Liver (tissue), 9 donors: ENCODE measurements around the gene MND1. TPM values are rescaled to one million over a fixed set of nuclear protein-coding genes. Genes with fewer than 3 reads are reported as not detected.

Experiments
- DNase-seq: peaks from one replicate; pipeline ENCODE4 v3.0.0-alpha.2; 2017; ENCODE audit warnings: low spot score
- H3K27ac ChIP-seq, 2 donors: one replicate each; pipeline ENCODE4 v1.7.0; 2013; ENCODE audit warnings: inconsistent platforms in 2 of 2, low read length in 2 of 2, control low read depth in 1 of 2, low read depth in 1 of 2, mild to moderate bottlenecking in 1 of 2
- H3K27me3 ChIP-seq, 4 donors: one replicate each; pipeline versions ENCODE4 v1.6.1 to v1.7.0; 2013; ENCODE audit warnings: low read length in 3 of 4, inconsistent platforms in 1 of 4, mild to moderate bottlenecking in 1 of 4, moderate library complexity in 1 of 4; ENCODE audit not compliant: control insufficient read depth in 4 of 4, insufficient read depth in 4 of 4
- H3K36me3 ChIP-seq, 4 donors: one replicate each; pipeline versions ENCODE4 v1.6.1 to v1.7.0; 2013; ENCODE audit warnings: low read length in 3 of 4, mild to moderate bottlenecking in 3 of 4, low read depth in 1 of 4, moderate library complexity in 1 of 4; ENCODE audit not compliant: control insufficient read depth in 4 of 4, insufficient read depth in 3 of 4
- H3K4me1 ChIP-seq, 4 donors: one replicate each; pipeline versions ENCODE4 v1.6.1 to v1.7.0; 2013; ENCODE audit warnings: low read length in 3 of 4, mild to moderate bottlenecking in 3 of 4, moderate library complexity in 1 of 4; ENCODE audit not compliant: control insufficient read depth in 4 of 4, insufficient read depth in 4 of 4
- H3K4me3 ChIP-seq, 3 donors: one replicate each; pipeline versions ENCODE4 v1.6.1 to v1.7.0; 2013; ENCODE audit warnings: low read length in 3 of 3, control low read depth in 1 of 3, low read depth in 1 of 3, mild to moderate bottlenecking in 1 of 3
- H3K9ac ChIP-seq, 2 donors: one replicate each; pipeline ENCODE4 v1.7.0; 2013; ENCODE audit warnings: low read length in 2 of 2, mild to moderate bottlenecking in 2 of 2, moderate library complexity in 2 of 2, control low read depth in 1 of 2, low read depth in 1 of 2
- H3K9me3 ChIP-seq, 4 donors: one replicate each; pipeline versions ENCODE4 v1.6.1 to v1.7.0; 2013; ENCODE audit warnings: low read length in 3 of 4; ENCODE audit not compliant: control insufficient read depth in 4 of 4
- EGR1 ChIP-seq, 2 donors: IDR thresholded peaks; 2 replicates each; pipeline ENCODE4 v1.6.1; 2016 to 2018; ENCODE audit warnings: antibody characterized with exemption in 2 of 2, low read depth in 2 of 2
- FOXA1 ChIP-seq: IDR thresholded peaks from 2 replicates; pipeline ENCODE4 v1.6.1; 2016; ENCODE audit warnings: antibody characterized with exemption
- FOXA2 ChIP-seq: IDR thresholded peaks from 2 replicates; pipeline ENCODE4 v1.6.1; 2016; ENCODE audit warnings: antibody characterized with exemption
- GABPA ChIP-seq, 2 donors: IDR thresholded peaks in 1 of 2; conservative IDR thresholded peaks in 1 of 2; 2 replicates each; pipeline ENCODE4 v1.6.1; 2016; ENCODE audit warnings: antibody characterized with exemption in 2 of 2, mild to moderate bottlenecking in 1 of 2, moderate library complexity in 1 of 2
- HNF4A ChIP-seq, 2 donors: conservative IDR thresholded peaks; 2 replicates each; pipeline ENCODE4 v1.6.1; 2016; ENCODE audit warnings: antibody characterized with exemption in 2 of 2, mild to moderate bottlenecking in 2 of 2
- HNF4G ChIP-seq: IDR thresholded peaks from 2 replicates; pipeline ENCODE4 v1.6.1; 2016; ENCODE audit warnings: antibody characterized with exemption
- JUND ChIP-seq, 2 donors: IDR thresholded peaks; 2 replicates each; pipeline ENCODE4 v1.6.1; 2016; ENCODE audit warnings: antibody characterized with exemption in 2 of 2
- NR2F2 ChIP-seq: IDR thresholded peaks from 2 replicates; pipeline ENCODE4 v1.6.1; 2016; ENCODE audit warnings: antibody characterized with exemption
- RAD21 ChIP-seq, 2 donors: IDR thresholded peaks; 2 replicates each; pipeline ENCODE4 v1.6.1; 2016; ENCODE audit warnings: antibody characterized with exemption in 2 of 2, mild to moderate bottlenecking in 2 of 2
- RXRA ChIP-seq, 2 donors: IDR thresholded peaks; 2 replicates each; pipeline ENCODE4 v1.6.1; 2017 to 2018; ENCODE audit warnings: antibody characterized with exemption in 2 of 2, mild to moderate bottlenecking in 1 of 2
- SP1 ChIP-seq: IDR thresholded peaks from 2 replicates; pipeline ENCODE4 v1.6.1; 2018; ENCODE audit warnings: antibody characterized with exemption, mild to moderate bottlenecking
- TAF1 ChIP-seq: conservative IDR thresholded peaks from 2 replicates; pipeline ENCODE4 v1.6.1; 2016; ENCODE audit warnings: antibody characterized with exemption, mild to moderate bottlenecking
- YY1 ChIP-seq: IDR thresholded peaks from 2 replicates; pipeline ENCODE4 v1.6.1; 2016; ENCODE audit warnings: antibody characterized with exemption, mild to moderate bottlenecking
- WGBS: extraction: QIAGEN DNeasy Blood & Tissue Kit; methylation state at CpG from one replicate; pipeline ENCODE4 v1.1.7; 2013; 5-methylcytosine and 5-hydroxymethylcytosine counted together
- polyA plus RNA-seq, 2 donors: library from polyadenylated mRNA; stranded (reverse) in 1 of 2; unstranded in 1 of 2; fragments of 200-250 nt in 1 of 2; fragments of >200 nt in 1 of 2; fragmentation: Nextera tagmentation in 1 of 2; extraction: Ambion mirVana in 1 of 2; gene quantifications; one replicate each; pipeline versions ENCODE4 v1.2.1 to v1.2.3, GENCODE V29; 2013 to 2015
- total RNA-seq, 2 donors: library from RNA; depleted of rRNA; stranded (reverse); fragments of >200 nt; gene quantifications; one replicate each; pipeline ENCODE4 v1.2.3, GENCODE V29; 2014
- TF ChIP-seq, protein P1 (sequence below): IDR thresholded peaks from 2 replicates; pipeline ENCODE4 v1.6.1; 2016; ENCODE audit warnings: antibody characterized with exemption
- TF ChIP-seq, protein P2 (sequence below): IDR thresholded peaks from 2 replicates; pipeline ENCODE4 v1.6.1; 2016; ENCODE audit warnings: antibody characterized with exemption
- TF ChIP-seq, protein P3 (sequence below): fragments of 150-350 bp; IDR thresholded peaks from 2 replicates; pipeline ENCODE4 v1.5.1; 2017; ENCODE audit warnings: improper control_type of control experiment, low read depth, low read length; ENCODE audit not compliant: missing input control
- TF ChIP-seq, protein P4 (sequence below): IDR thresholded peaks from 2 replicates; pipeline ENCODE4 v1.6.1; 2016; ENCODE audit warnings: antibody characterized with exemption, mild to moderate bottlenecking
- TF ChIP-seq, protein P5 (sequence below): IDR thresholded peaks from 2 replicates; pipeline ENCODE4 v1.6.1; 2016; ENCODE audit warnings: antibody characterized with exemption
- donor health status: healthy.
- donor health status: healthy.
- donor health status: healthy.
- donor health status: healthy.
- donor health status: healthy.

MND1 gene
- total and polyA plus RNA-seq, 4 donors: 0.17 to 2.5 (median 0.42) TPM

DNA sequence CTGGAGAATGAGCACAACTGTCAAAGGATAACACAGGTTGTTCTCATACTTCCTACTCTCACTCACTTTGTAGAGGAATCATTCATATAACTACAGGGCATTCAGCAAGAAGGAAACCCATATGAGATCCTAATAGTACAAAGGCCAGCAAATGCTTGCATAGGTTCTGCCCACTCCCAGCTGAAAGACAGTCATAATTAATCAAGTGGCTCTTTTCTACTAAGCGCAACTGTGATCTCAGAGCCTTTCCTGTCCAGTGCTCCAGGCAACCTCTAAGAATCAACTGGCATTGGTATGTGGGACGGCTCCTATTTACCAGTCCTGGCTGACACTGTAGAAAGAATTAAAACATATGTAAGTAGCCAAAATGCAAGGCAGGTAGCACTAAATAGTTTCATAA is 18.9 kb upstream of the MND1 start:
- WGBS: 96% methylated on average over 2 of the region's 2 CpGs
- H3K27ac ChIP-seq: no peak overlapping the region
- H3K9ac ChIP-seq: no peak overlapping the region
- no peak for DNase-seq
- H3K9me3 ChIP-seq: no peaks in the 10 kb centered on the region
- no peaks in the 10 kb centered on the region for H3K27me3 ChIP-seq
- no peak overlapping the region for H3K4me3 ChIP-seq
- TF ChIP-seq HNF4A (conservative IDR thresholded peaks at IDR 0.05) (no peak), RAD21 (IDR thresholded peaks at IDR 0.05) (no peak), TAF1 (no peak), FOXA1 (no peak), HNF4G (no peak), RXRA (IDR thresholded peaks at IDR 0.05) (no peak), JUND (IDR thresholded peaks at IDR 0.05) (no peak), YY1 (no peak), EGR1 (IDR thresholded peaks at IDR 0.05; ENCODE audit: low read depth in 2 of 2) (no peak), FOXA2 (no peak), SP1 (no peak), GABPA (IDR thresholded peaks at IDR 0.05 in 1 of 2, conservative IDR thresholded peaks at IDR 0.05 in 1 of 2) (no peak), NR2F2 (no peak)
- TF ChIP-seq, protein P1, sequence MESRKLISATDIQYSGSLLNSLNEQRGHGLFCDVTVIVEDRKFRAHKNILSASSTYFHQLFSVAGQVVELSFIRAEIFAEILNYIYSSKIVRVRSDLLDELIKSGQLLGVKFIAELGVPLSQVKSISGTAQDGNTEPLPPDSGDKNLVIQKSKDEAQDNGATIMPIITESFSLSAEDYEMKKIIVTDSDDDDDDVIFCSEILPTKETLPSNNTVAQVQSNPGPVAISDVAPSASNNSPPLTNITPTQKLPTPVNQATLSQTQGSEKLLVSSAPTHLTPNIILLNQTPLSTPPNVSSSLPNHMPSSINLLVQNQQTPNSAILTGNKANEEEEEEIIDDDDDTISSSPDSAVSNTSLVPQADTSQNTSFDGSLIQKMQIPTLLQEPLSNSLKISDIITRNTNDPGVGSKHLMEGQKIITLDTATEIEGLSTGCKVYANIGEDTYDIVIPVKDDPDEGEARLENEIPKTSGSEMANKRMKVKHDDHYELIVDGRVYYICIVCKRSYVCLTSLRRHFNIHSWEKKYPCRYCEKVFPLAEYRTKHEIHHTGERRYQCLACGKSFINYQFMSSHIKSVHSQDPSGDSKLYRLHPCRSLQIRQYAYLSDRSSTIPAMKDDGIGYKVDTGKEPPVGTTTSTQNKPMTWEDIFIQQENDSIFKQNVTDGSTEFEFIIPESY: no peak
- TF ChIP-seq, protein P2, sequence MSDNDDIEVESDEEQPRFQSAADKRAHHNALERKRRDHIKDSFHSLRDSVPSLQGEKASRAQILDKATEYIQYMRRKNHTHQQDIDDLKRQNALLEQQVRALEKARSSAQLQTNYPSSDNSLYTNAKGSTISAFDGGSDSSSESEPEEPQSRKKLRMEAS: no peak
- TF ChIP-seq, protein P3, sequence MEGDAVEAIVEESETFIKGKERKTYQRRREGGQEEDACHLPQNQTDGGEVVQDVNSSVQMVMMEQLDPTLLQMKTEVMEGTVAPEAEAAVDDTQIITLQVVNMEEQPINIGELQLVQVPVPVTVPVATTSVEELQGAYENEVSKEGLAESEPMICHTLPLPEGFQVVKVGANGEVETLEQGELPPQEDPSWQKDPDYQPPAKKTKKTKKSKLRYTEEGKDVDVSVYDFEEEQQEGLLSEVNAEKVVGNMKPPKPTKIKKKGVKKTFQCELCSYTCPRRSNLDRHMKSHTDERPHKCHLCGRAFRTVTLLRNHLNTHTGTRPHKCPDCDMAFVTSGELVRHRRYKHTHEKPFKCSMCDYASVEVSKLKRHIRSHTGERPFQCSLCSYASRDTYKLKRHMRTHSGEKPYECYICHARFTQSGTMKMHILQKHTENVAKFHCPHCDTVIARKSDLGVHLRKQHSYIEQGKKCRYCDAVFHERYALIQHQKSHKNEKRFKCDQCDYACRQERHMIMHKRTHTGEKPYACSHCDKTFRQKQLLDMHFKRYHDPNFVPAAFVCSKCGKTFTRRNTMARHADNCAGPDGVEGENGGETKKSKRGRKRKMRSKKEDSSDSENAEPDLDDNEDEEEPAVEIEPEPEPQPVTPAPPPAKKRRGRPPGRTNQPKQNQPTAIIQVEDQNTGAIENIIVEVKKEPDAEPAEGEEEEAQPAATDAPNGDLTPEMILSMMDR: no peak
- TF ChIP-seq, protein P4, sequence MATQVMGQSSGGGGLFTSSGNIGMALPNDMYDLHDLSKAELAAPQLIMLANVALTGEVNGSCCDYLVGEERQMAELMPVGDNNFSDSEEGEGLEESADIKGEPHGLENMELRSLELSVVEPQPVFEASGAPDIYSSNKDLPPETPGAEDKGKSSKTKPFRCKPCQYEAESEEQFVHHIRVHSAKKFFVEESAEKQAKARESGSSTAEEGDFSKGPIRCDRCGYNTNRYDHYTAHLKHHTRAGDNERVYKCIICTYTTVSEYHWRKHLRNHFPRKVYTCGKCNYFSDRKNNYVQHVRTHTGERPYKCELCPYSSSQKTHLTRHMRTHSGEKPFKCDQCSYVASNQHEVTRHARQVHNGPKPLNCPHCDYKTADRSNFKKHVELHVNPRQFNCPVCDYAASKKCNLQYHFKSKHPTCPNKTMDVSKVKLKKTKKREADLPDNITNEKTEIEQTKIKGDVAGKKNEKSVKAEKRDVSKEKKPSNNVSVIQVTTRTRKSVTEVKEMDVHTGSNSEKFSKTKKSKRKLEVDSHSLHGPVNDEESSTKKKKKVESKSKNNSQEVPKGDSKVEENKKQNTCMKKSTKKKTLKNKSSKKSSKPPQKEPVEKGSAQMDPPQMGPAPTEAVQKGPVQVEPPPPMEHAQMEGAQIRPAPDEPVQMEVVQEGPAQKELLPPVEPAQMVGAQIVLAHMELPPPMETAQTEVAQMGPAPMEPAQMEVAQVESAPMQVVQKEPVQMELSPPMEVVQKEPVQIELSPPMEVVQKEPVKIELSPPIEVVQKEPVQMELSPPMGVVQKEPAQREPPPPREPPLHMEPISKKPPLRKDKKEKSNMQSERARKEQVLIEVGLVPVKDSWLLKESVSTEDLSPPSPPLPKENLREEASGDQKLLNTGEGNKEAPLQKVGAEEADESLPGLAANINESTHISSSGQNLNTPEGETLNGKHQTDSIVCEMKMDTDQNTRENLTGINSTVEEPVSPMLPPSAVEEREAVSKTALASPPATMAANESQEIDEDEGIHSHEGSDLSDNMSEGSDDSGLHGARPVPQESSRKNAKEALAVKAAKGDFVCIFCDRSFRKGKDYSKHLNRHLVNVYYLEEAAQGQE: no peak
- TF ChIP-seq, protein P5, sequence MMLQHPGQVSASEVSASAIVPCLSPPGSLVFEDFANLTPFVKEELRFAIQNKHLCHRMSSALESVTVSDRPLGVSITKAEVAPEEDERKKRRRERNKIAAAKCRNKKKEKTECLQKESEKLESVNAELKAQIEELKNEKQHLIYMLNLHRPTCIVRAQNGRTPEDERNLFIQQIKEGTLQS: no peak
- peaks cover 0 to 9% (median 6%) of the 10 kb centered on the region in 4 donors for H3K36me3 ChIP-seq
- H3K4me1 ChIP-seq: no peaks in the 10 kb centered on the region
